CD4-positive, alpha-beta memory T cell (primary cell): ENCODE results near the gene ARMCX4. TPM values are rescaled to one million over a fixed set of nuclear protein-coding genes. Genes with fewer than 3 reads are reported as not detected.
"Not testable (repeated sequence)": the region's sequence is repeated elsewhere in the genome, so short reads cannot be mapped to it uniquely, and the experiment has no call there.

ENCODE experiments used
- CTCF ChIA-PET: fragments of 350-600 bp; sonication (Branson Sonifier 250); formaldehyde crosslinking; loops from one replicate; lab custom pipeline; 2021; ENCODE audit warnings: inconsistent platforms; ENCODE audit not compliant: partially characterized antibody; lab: Charles Lee
- POLR2A ChIA-PET: fragments of 350-600 bp; sonication (Branson Sonifier 250); formaldehyde crosslinking; loops from one replicate; lab custom pipeline; 2021; ENCODE audit not compliant: partially characterized antibody; lab: Charles Lee
- DNase-seq, 5 donors: peaks; one replicate each; pipeline versions ENCODE4 v3.0.0 to v3.0.0-alpha.2; 2020 to 2022; ENCODE audit warnings: mixed read lengths in 1 of 5
- H3K27ac ChIP-seq: one replicate; pipeline ENCODE4 v1.7.0; 2013; ENCODE audit warnings: low read depth, low read length
- H3K27me3 ChIP-seq: 2 replicates; pipeline ENCODE4 v1.7.0; 2013; ENCODE audit warnings: mild to moderate bottlenecking, low read length, moderate library complexity; ENCODE audit not compliant: insufficient read depth
- H3K36me3 ChIP-seq: 2 replicates; pipeline ENCODE4 v1.7.0; 2013; ENCODE audit warnings: mild to moderate bottlenecking, low read length, moderate library complexity; ENCODE audit not compliant: insufficient read depth
- H3K4me1 ChIP-seq: 2 replicates; pipeline ENCODE4 v1.7.0; 2013; ENCODE audit warnings: mild to moderate bottlenecking, low read length, moderate library complexity; ENCODE audit not compliant: insufficient read depth
- H3K4me3 ChIP-seq, 2 donors: one replicate each; pipeline ENCODE4 v1.7.0; 2013; ENCODE audit warnings: low read length in 2 of 2, mild to moderate bottlenecking in 1 of 2
- H3K9me3 ChIP-seq, 2 donors: one replicate each; pipeline ENCODE4 v1.7.0; 2013; ENCODE audit warnings: low read length in 2 of 2, control low read depth in 1 of 2; ENCODE audit not compliant: control insufficient read depth in 1 of 2
- H3K27ac Mint-ChIP-seq, 7 donors: one replicate each; pipeline ENCODE4 v1.8.0; 2020 to 2021; ENCODE audit warnings: mixed read lengths in 7 of 7, mild to moderate bottlenecking in 6 of 7, inconsistent platforms in 3 of 7, moderate library complexity in 3 of 7
- H3K27me3 Mint-ChIP-seq, 2 donors: one replicate each; pipeline ENCODE4 v1.8.0; 2020 to 2021; ENCODE audit warnings: mixed read lengths in 2 of 2
- H3K36me3 Mint-ChIP-seq, 2 donors: one replicate each; pipeline ENCODE4 v1.8.0; 2020 to 2021; ENCODE audit warnings: mixed read lengths in 2 of 2, inconsistent platforms in 1 of 2, mild to moderate bottlenecking in 1 of 2
- H3K4me1 Mint-ChIP-seq, 4 donors: one replicate each; pipeline ENCODE4 v1.8.0; 2020 to 2021; ENCODE audit warnings: mixed read lengths in 4 of 4, mild to moderate bottlenecking in 1 of 4
- H3K4me3 Mint-ChIP-seq, 8 donors: one replicate each; pipeline ENCODE4 v1.8.0; 2020 to 2021; ENCODE audit warnings: mixed read lengths in 8 of 8, mild to moderate bottlenecking in 7 of 8, moderate library complexity in 6 of 8, inconsistent platforms in 3 of 8
- H3K9me3 Mint-ChIP-seq, 8 donors: one replicate each; pipeline ENCODE4 v1.8.0; 2020 to 2021; ENCODE audit warnings: mixed read lengths in 8 of 8, mild to moderate bottlenecking in 5 of 8, inconsistent platforms in 3 of 8, moderate library complexity in 1 of 8
- intact Hi-C: fragments of 100-400 bp; cut with micrococcal nuclease; formaldehyde crosslinking; loops from one replicate; pipeline ENCODE4 v1.15.1; 2023
- polyA plus RNA-seq, 2 donors: library from polyadenylated mRNA; unstranded; fragments of 300-500 nt; fragmentation: Illumina TruSeq; gene quantifications; one replicate each; pipeline ENCODE4 v1.2.3, GENCODE V29; 2021
- total RNA-seq, 2 experiments: library from RNA; stranded (reverse); gene quantifications; one replicate each; pipeline ENCODE4 v1.2.3, GENCODE V29; 2021

The ARMCX4 gene
- total and polyA plus RNA-seq, 4 experiments from 2014 or later, result 2.4 to 13.3 (median 13.1) TPM; not detected in 1

DNA sequence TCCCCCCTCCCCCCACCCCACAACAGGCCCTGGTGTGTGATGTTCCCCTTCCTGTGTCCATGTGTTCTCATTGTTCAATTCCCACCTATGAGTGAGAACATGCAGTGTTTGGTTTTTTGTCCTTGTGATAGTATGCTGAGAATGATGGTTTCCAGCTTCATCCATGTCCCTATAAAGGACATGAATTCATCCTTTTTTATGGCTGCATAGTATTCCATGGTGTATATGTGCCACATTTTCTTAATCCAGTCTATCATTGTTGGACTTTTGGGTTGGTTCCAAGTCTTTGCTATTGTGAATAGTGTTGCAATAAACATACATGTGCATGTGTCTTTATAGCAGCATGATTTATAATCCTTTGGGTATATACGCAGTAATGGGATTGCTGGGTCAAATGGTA is 17.7 kb downstream of the ARMCX4 start:
- H3K27me3 ChIP-seq, H3K4me1 Mint-ChIP-seq, H3K36me3 Mint-ChIP-seq, H3K4me1 ChIP-seq, H3K27ac ChIP-seq, H3K27ac Mint-ChIP-seq, H3K4me3 ChIP-seq, intact Hi-C loops, H3K36me3 ChIP-seq, POLR2A ChIA-PET, H3K4me3 Mint-ChIP-seq, DNase-seq, H3K27me3 Mint-ChIP-seq, CTCF ChIA-PET, H3K9me3 Mint-ChIP-seq, H3K9me3 ChIP-seq: not testable (repeated sequence)

- H3K9me3 ChIP-seq, result no peaks in the 10 kb centered on the region
- Mint-ChIP-seq H3K9me3 (no peaks in the 10 kb centered on the region), H3K4me3 (no peak overlapping the region), H3K36me3 (peaks cover 3 to 4% of the 10 kb centered on the region in 2 donors), H3K27ac (no peak overlapping the region), H3K4me1 (no peaks in the 10 kb centered on the region), H3K27me3 (no peaks in the 10 kb centered on the region)
- H3K27ac ChIP-seq, result no peak overlapping the region
- H3K4me3 ChIP-seq, result no peak overlapping the region
- CTCF ChIA-PET, result no interaction called here
- no peaks in the 10 kb centered on the region for H3K36me3 ChIP-seq
- H3K4me1 ChIP-seq, result no peaks in the 10 kb centered on the region
- POLR2A ChIA-PET, result no interaction called here
- DNase-seq, result no peak
- intact Hi-C loops, result no loop called here
- no peaks in the 10 kb centered on the region for H3K27me3 ChIP-seq
These were observed 22.1 kb downstream of the ARMCX4 start for GRCh38 chrX:101507372-101507771.

GRCh38 chrX:101507986-101508385 is 22.7 kb downstream of the ARMCX4 start:
- H3K4me3 Mint-ChIP-seq, result no peak overlapping the region
- peaks cover 4% of the 10 kb centered on the region in 2 donors for H3K36me3 Mint-ChIP-seq
- DNase-seq, result no peak
- ChIA-PET CTCF (no interaction called here), POLR2A (no interaction called here)
- no peak overlapping the region for H3K27ac ChIP-seq
- no peaks in the 10 kb centered on the region for H3K9me3 ChIP-seq
- H3K9me3 Mint-ChIP-seq, result no peaks in the 10 kb centered on the region
- H3K4me1 ChIP-seq, result no peaks in the 10 kb centered on the region
- H3K27me3 ChIP-seq, result no peaks in the 10 kb centered on the region
- intact Hi-C loops, result no loop called here
- H3K4me3 ChIP-seq, result no peak overlapping the region
- no peaks in the 10 kb centered on the region for H3K36me3 ChIP-seq
- no peaks in the 10 kb centered on the region for H3K27me3 Mint-ChIP-seq
- H3K27ac Mint-ChIP-seq, result no peak overlapping the region
- no peaks in the 10 kb centered on the region for H3K4me1 Mint-ChIP-seq

DNA sequence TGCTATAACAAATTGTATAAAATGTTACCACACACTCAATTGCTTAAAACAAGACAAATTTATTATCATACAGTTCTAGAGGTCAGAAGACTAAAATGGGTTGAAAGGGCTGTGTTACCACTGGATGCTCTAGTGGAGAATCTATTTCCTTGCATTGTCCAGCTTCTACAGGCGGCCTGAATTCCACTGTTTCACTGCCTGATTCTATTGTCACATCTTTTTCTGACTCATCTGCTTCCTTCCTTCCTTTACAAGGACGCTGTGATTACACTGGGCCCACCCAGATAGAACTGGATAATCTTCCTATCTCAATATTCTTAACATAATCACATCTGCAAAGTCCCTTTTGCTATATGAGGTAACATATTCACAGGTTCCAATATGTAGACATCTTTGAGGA is 45.7 kb downstream of the ARMCX4 start:
- Histone ChIP-seq H3K4me1 (no peaks in the 10 kb centered on the region), H3K9me3 (no peaks in the 10 kb centered on the region), H3K27me3 (no peaks in the 10 kb centered on the region), H3K36me3 (no peaks in the 10 kb centered on the region), H3K27ac (no peak overlapping the region), H3K4me3 (no peak overlapping the region)
- Mint-ChIP-seq H3K27me3 (no peaks in the 10 kb centered on the region), H3K9me3 (peaks cover 0 to 26% (median 3%) of the 10 kb centered on the region in 8 donors), H3K4me3 (no peak overlapping the region), H3K4me1 (no peaks in the 10 kb centered on the region), H3K27ac (no peak overlapping the region), H3K36me3 (no peaks in the 10 kb centered on the region)
- intact Hi-C loops, result no loop called here
- POLR2A ChIA-PET, result no interaction called here
- no peak for DNase-seq
- CTCF ChIA-PET, result no interaction called here

Other genes with a start within 250 kb of the ARMCX4 start
- not detected for gene TAF7L, start 194.1 kb upstream of the ARMCX4 start, total RNA-seq
- not detected for gene TAF7L, start 194.1 kb upstream of the ARMCX4 start, polyA plus RNA-seq
- 10 to 100 TPM; 12.0 to 13.3 TPM for gene TIMM8A, start 136.7 kb upstream of the ARMCX4 start, total RNA-seq
- 10 to 100 TPM in 1 of 2 donors, 1 to 10 TPM in 1; 8.8 to 10.5 TPM for gene TIMM8A, start 136.7 kb upstream of the ARMCX4 start, polyA plus RNA-seq
- 1 to 10 TPM; 1.6 to 1.9 TPM for gene BTK, start 99.3 kb upstream of the ARMCX4 start, total RNA-seq
- 1 to 10 TPM in 1 of 2 donors, not detected in 1; 1.1 TPM for gene BTK, start 99.3 kb upstream of the ARMCX4 start, polyA plus RNA-seq
- 100 to 1,000 TPM; 380 to 428 TPM for gene RPL36A, start 94.4 kb upstream of the ARMCX4 start, total RNA-seq
- gene RPL36A, start 94.4 kb upstream of the ARMCX4 start, polyA plus RNA-seq, result 1,000 to 10,000 TPM; 2,296 to 2,724 TPM
- 10 to 100 TPM; 13.1 TPM for gene GLA, start 77.5 kb upstream of the ARMCX4 start, total RNA-seq
- 10 to 100 TPM in 1 of 2 donors, 1 to 10 TPM in 1; 9.6 to 16.1 TPM for gene GLA, start 77.5 kb upstream of the ARMCX4 start, polyA plus RNA-seq
- gene HNRNPH2, start 77.2 kb upstream of the ARMCX4 start, total RNA-seq, result 10 to 100 TPM; 40.1 to 40.9 TPM
- gene HNRNPH2, start 77.2 kb upstream of the ARMCX4 start, polyA plus RNA-seq, result 100 to 1,000 TPM in 1 of 2 donors, 10 to 100 TPM in 1; 86.1 to 105 TPM
- gene ARMCX1, start 65.1 kb downstream of the ARMCX4 start, total RNA-seq, result under 1 TPM; 0.39 to 0.44 TPM
- gene ARMCX1, start 65.1 kb downstream of the ARMCX4 start, polyA plus RNA-seq, result under 1 TPM in 1 of 2 donors, not detected in 1; 0.32 TPM
- 10 to 100 TPM; 36.6 to 40.5 TPM for gene ARMCX6, start 132.5 kb downstream of the ARMCX4 start, total RNA-seq
- gene ARMCX6, start 132.5 kb downstream of the ARMCX4 start, polyA plus RNA-seq, result 10 to 100 TPM; 44.6 to 46.9 TPM
- gene ARMCX3, start 137.7 kb downstream of the ARMCX4 start, total RNA-seq, result 10 to 100 TPM; 39.6 to 40.1 TPM
- gene ARMCX3, start 137.7 kb downstream of the ARMCX4 start, polyA plus RNA-seq, result 10 to 100 TPM; 18.4 to 25.2 TPM
- 1 to 10 TPM; 7.3 to 9.4 TPM for gene ARMCX2, start 174.4 kb downstream of the ARMCX4 start, total RNA-seq
- 1 to 10 TPM in 1 of 2 donors, under 1 TPM in 1; 0.67 to 1.3 TPM for gene ARMCX2, start 174.4 kb downstream of the ARMCX4 start, polyA plus RNA-seq